Spinal cord (tissue), 10 donors: ENCODE measurements around the gene ASCC2. TPM values are rescaled to one million over a fixed set of nuclear protein-coding genes. Genes with fewer than 3 reads are reported as not detected.
A peak's percentile ranks its signal among the peaks of the same experiment; 100 is the strongest.
"Not testable (repeated sequence)": the region's sequence is repeated elsewhere in the genome, so short reads cannot be mapped to it uniquely, and the experiment has no call there.

Experiments
- DNase-seq, 6 donors: peaks; one replicate each; pipeline versions ENCODE4 v3.0.0 to v3.0.0-alpha.2; 2013 to 2015; ENCODE audit warnings: low spot score in 6 of 6, low read depth in 4 of 6
- H3K27ac ChIP-seq: one replicate; pipeline ENCODE4 v1.5.1; 2013; ENCODE audit warnings: low read depth, low read length, control low read depth
- H3K27me3 ChIP-seq: one replicate; pipeline ENCODE4 v1.6.1; 2013; ENCODE audit warnings: low read length; ENCODE audit not compliant: control insufficient read depth, insufficient read depth
- H3K36me3 ChIP-seq: one replicate; pipeline ENCODE4 v1.6.1; 2013; ENCODE audit warnings: low read length; ENCODE audit not compliant: control insufficient read depth, insufficient read depth
- H3K4me1 ChIP-seq: one replicate; pipeline ENCODE4 v1.6.1; 2013; ENCODE audit warnings: low read length; ENCODE audit not compliant: control insufficient read depth, insufficient read depth
- H3K4me3 ChIP-seq: one replicate; pipeline ENCODE4 v1.5.1; 2013; ENCODE audit warnings: low read depth, low read length, control low read depth
- H3K9me3 ChIP-seq: one replicate; pipeline ENCODE4 v1.6.1; 2013; ENCODE audit warnings: low read length; ENCODE audit not compliant: control insufficient read depth, insufficient read depth
- WGBS: methylation state at CpG from one replicate; pipeline ENCODE4 v1.1.5; 2013; ENCODE audit warnings: missing lambda C conversion rate; ENCODE audit not compliant: insufficient coverage; 5-methylcytosine and 5-hydroxymethylcytosine counted together
- polyA plus RNA-seq, 2 donors: library from polyadenylated mRNA; unstranded; fragments of 120-200 nt; gene quantifications; one replicate each; pipeline ENCODE4 v1.2.1, GENCODE V29; 2013; ENCODE audit not compliant: insufficient read length in 2 of 2
- total RNA-seq, 2 donors: library from RNA; depleted of rRNA in 1 of 2; stranded (reverse); fragments of 120-200 nt in 1 of 2; fragments of >200 nt in 1 of 2; gene quantifications; one replicate each; pipeline versions ENCODE4 v1.2.3 to v1.2.4, GENCODE V29; 2013 to 2014
- donor health status: healthy.

The ASCC2 gene
- total and polyA plus RNA-seq, 4 donors = 18.5 to 55.5 (median 38.8) TPM

DNA sequence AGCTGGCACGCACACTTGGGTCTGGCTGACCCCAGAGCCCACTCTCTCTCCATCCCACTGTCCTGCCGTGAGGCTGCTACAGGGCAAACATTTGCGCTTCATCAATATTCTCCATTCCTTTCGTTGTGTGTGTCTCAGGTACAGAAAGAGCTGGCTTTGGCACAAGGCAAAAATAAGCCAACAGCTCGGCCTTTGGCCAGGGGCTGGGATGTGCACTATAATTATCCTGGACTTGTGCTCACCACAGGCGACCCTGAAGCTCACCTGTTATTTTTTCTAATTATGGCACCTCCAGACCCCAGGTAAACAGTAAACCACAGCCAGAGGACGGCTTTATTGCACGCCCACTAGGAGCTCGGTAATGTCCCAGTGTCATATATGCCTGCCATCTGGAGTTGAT is 82.2 kb downstream of the ASCC2 start:
- no peaks in the 10 kb centered on the region for H3K9me3 ChIP-seq
- no peaks in the 10 kb centered on the region for H3K27me3 ChIP-seq
- no peak for DNase-seq
- H3K4me1 ChIP-seq = peaks cover 7% of the 10 kb centered on the region
- peaks cover 24% of the 10 kb centered on the region for H3K36me3 ChIP-seq
- WGBS = 82% methylated on average over 8 of the region's 9 CpGs
- no peak overlapping the region for H3K4me3 ChIP-seq
- no peak overlapping the region for H3K27ac ChIP-seq

DNA sequence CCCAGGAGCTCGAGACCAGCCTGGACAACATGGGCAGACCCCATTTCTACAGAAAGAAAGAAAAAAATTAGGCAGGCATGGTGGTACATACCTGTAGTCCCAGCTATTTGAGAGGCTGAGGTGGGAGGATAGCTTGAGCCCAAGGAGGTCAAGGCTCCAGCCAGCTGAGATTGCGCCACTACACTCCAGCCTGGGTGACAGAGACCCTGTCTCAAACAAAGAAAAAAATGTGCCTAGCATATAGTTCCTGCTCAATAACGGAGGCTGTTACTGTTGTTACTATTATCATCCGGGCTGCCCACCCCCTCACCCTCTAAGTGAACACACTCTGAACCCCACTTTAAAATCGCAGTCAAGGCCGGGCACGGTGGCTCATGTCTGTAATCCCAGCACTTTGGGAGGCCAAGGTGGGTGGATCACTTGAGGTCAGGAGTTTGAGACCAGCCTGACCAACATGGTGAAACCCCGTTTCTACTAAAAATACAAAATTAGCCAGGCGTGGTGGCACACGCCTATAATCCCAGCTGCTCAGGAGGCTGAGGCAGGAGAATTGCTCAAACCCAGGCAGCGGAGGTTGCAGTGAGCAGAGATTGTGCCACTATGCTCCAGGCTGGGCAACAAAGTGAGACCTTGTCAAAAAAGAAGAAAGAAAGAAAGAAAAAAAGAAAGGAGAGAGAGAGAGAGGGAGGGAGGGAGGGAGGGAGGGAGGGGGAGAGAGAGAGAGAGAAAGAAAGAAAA is 83.2 kb downstream of the ASCC2 start:
- not testable (repeated sequence) for H3K4me3 ChIP-seq, H3K9me3 ChIP-seq, H3K27ac ChIP-seq, H3K27me3 ChIP-seq, DNase-seq
- 91% methylated on average over 9 of the region's 11 CpGs for WGBS
- Histone ChIP-seq H3K4me1 (peaks cover 10% of the 10 kb centered on the region), H3K36me3 (peaks cover 29% of the 10 kb centered on the region)

DNA sequence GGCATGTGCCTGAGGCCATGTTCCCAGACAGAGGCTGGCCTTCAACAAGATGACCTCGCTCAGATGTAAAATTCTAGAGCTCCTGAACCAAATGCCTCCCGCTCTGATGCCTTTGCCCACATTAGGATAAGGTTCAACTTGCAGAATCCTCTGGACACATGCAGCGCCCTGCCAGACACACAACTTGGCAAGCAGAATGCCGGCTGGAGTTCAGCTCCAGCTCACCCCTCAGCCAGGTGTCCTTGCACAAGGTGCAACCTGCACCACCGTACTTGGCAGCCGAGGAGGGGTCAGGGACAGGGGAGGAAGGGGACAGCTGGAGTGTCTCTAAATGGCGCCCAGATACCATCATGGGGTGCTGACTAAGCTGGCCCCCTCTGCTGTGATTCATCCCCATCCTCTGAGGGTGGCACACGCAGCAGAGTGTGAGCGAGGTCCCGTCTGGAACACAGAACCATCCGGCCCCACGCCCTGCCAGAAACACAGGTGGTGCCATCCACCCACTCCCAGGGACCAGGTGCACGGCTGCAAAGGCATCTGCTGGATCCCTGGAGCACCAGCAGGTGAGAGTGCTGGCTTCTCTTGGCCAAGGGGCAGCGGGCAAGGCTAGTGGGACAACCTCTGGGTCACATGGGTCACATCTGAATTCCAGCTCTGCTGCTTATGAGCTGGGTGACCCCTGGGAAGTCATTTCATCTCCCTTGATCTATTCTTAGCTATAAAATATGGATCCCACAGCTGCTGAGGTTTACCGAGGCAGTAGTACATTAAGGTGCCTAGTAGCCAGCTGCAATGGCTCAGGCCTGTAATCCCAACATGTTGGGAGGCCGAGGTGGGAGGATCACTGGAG is 84.0 kb downstream of the ASCC2 start:
- no peak for DNase-seq
- Histone ChIP-seq H3K27me3 (no peaks in the 10 kb centered on the region), H3K4me3 (no peak overlapping the region), H3K9me3 (no peaks in the 10 kb centered on the region), H3K36me3 (peaks cover 32% of the 10 kb centered on the region), H3K4me1 (peaks cover 10% of the 10 kb centered on the region), H3K27ac (no peak overlapping the region)
- WGBS = 80% methylated on average over 16 of the region's 16 CpGs

DNA sequence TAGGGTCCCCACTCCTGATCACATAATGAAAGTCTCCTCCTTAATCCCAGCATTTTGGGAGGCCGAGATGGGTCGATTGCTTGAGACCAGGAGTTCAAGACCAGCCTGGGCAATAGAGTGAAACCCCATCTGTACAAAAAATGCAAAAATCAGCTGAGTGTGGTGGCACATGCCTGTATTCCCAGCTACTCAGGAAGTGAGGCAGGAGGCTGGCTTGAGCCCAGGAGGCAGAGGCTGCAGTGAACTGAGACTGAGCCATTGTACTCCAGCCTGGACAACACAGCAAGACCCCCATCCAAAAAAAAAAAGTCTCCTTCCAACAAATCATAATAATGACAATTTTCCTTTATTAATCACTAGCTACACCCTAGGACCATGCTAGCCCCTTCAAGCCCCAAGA is 86.4 kb downstream of the ASCC2 start:
- no peak for DNase-seq
- H3K4me1 ChIP-seq = peaks cover 3% of the 10 kb centered on the region
- WGBS = 100% methylated on average over 1 of the region's 2 CpGs
- H3K27ac ChIP-seq = no peak overlapping the region
- peaks cover 55% of the 10 kb centered on the region for H3K36me3 ChIP-seq
- no peak overlapping the region for H3K4me3 ChIP-seq
- H3K9me3 ChIP-seq = no peaks in the 10 kb centered on the region
- H3K27me3 ChIP-seq = no peaks in the 10 kb centered on the region

DNA sequence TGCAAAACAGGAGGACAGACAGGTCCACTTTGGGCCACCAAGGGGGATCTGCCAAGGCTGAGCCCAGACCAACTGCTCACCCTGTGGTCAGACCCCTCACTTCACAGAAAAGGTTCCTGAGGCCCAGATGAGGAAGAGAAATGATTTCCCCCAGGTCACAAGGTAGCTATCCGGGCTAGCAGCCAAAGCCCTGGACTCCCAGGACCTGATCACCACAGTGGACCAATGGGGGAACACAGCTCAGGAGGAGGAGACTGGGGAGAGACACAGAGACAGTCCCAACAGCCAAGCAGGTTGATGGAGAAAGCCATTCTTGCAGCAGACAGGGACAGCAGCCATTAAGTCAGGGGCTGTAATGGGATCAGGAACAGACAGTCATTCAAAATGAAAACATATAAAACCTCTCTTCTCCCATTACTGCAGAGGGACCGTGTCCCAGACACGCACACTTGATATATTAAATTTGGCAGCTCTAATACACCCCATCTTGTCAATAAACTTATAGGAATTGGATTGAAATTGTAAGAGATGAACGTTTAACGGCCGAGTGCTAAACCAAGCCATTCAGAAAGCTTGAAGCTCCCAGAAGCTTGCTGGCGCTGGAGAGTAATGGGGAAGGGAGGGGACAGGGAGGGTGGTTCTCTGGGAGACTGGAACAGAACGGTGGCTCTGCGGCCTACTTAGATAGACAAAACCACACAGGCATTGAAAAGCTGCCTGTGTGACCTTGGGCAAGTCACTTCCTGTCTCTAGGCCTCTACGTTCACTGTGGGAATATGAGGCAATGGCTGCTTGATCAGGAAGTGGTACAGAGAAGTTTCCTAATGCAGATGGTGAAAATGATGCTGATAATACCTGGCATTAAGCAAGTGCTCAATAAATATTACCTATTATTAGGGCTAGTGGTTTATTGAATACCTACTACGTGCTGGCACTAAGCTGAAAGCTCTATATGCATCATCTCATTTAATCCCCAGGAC is 87.2 kb downstream of the ASCC2 start:
- WGBS = 92% methylated on average over 2 of the region's 11 CpGs
- H3K27ac ChIP-seq = no peak overlapping the region
- peaks cover 63% of the 10 kb centered on the region for H3K36me3 ChIP-seq
- H3K4me3 ChIP-seq = no peak overlapping the region
- no peaks in the 10 kb centered on the region for H3K27me3 ChIP-seq
- H3K9me3 ChIP-seq = no peaks in the 10 kb centered on the region
- DNase-seq = peak in 1 of 6 donors; percentile 30
- peaks cover 3% of the 10 kb centered on the region for H3K4me1 ChIP-seq

DNA sequence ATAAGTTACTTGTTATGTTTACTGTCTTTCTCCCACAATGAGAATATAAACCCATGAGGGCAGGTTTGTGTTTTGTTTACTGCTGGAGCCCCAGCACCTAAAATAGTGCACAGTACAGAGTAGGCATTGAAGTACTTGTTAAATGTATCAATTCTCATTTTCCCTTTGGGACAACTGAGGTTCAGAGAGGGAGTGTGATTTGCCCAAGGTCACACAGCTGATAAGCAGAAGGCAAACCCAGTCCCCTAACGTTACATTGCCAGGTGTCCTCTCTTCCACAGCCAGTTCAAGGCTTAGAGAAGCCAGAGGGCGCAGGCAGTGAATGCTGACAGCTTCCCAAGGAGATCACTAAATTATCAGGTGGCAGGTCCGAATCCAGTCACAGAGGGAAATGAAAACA is 88.0 kb downstream of the ASCC2 start:
- no peak for DNase-seq
- Histone ChIP-seq H3K36me3 (peaks cover 71% of the 10 kb centered on the region), H3K27me3 (no peaks in the 10 kb centered on the region), H3K9me3 (no peaks in the 10 kb centered on the region), H3K4me1 (peaks cover 3% of the 10 kb centered on the region), H3K27ac (no peak overlapping the region), H3K4me3 (no peak overlapping the region)
- WGBS = 87% methylated on average over 3 of the region's 3 CpGs

DNA sequence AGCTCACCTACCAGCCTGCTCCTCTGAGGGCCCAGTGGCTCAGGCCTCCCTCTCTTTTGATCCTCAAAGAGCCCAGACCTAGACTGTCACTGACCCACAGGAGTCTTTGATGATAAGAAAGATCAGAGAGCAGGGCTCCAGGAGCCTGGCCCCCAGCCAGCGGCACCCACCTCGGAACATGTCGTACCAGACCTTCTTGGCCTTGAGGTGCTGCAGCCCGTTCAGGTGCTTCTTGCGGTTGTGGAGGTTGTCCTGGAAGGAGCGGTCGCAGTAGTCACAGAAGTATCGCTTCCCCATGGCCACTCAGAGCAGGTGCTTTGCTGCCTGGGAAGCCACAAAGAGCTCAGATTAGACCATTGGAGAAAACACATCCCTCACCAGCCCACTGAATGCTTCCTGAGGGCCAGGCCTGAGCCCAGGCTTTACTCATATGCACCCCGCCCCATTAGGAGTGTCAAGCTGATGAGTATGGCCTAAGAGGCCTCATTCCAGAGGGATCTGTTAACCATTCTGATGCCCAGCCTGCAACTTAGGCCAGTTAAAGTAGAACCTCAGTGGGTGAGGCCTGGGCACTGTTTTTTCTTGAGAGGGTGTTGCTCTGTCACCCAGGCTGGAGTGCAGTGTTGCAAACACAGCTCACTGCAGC is 89.7 kb downstream of the ASCC2 start:
- WGBS = 98% methylated on average over 9 of the region's 9 CpGs
- no peak overlapping the region for H3K27ac ChIP-seq
- H3K9me3 ChIP-seq = no peaks in the 10 kb centered on the region
- no peak for DNase-seq
- H3K4me3 ChIP-seq = no peak overlapping the region
- H3K4me1 ChIP-seq = peaks cover 3% of the 10 kb centered on the region
- H3K27me3 ChIP-seq = no peaks in the 10 kb centered on the region
- peaks cover 72% of the 10 kb centered on the region for H3K36me3 ChIP-seq

DNA sequence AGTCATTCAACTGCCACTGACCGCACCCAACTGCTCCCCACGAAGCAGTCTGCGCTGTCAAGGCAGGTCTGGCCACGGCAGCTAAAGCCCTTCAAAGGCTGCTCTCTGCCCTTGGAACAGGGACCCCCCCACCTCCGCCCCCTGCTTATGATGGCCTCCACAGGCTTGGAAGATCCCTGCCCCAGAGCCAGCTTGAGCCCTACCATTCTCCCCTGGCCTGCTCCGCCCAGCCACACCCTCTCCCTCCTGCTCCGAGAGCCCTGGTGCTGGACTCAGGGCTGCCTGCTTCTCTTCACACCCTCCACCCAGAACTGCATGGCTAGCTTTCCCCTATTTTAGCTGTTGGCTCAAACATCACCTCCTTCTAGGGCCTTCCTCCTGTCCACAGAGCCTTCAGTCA is 90.2 kb downstream of the ASCC2 start:
- no peaks in the 10 kb centered on the region for H3K27me3 ChIP-seq
- 89% methylated on average over 7 of the region's 7 CpGs for WGBS
- H3K9me3 ChIP-seq = no peaks in the 10 kb centered on the region
- peaks cover 73% of the 10 kb centered on the region for H3K36me3 ChIP-seq
- H3K4me3 ChIP-seq = no peak overlapping the region
- no peak for DNase-seq
- H3K27ac ChIP-seq = no peak overlapping the region
- H3K4me1 ChIP-seq = peaks cover 3% of the 10 kb centered on the region

DNA sequence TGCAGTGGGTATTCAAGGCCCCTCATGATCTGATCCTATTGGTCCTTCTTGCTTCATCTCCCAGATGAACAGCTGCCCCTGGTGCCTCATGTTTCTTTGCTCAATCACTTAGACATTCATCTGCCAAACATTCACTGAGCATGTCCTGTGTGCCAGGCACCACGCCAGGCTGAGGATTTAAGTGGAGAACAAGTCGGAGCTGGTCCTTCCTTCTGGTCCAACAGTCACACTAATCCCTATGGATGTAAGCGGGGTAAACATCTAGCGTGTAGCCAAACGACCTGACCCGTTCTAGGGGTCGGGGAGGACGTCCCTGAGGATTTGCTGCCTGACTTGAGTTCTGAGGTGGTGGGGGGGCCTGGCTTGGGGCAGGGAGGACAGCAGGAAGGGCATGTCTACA is 93.2 kb downstream of the ASCC2 start:
- no peaks in the 10 kb centered on the region for H3K27me3 ChIP-seq
- DNase-seq = peak in 2 of 6 donors; percentile 19 to 67
- 72% methylated on average over 5 of the region's 8 CpGs for WGBS
- no peak overlapping the region for H3K4me3 ChIP-seq
- peaks cover 84% of the 10 kb centered on the region for H3K36me3 ChIP-seq
- no peaks in the 10 kb centered on the region for H3K4me1 ChIP-seq
- no peak overlapping the region for H3K27ac ChIP-seq
- no peaks in the 10 kb centered on the region for H3K9me3 ChIP-seq
